GM12878 (cell line): ENCODE results near the gene ZNF559. TPM values are rescaled to one million over a fixed set of nuclear protein-coding genes. Genes with fewer than 3 reads are reported as not detected.

Experiments
- ATAC-seq: fragments of 200-7000 bp; cut with Tn5 transposase; 3 replicates; pipeline ENCODE4 v1.9.1; 2020; ENCODE audit warnings: mild to moderate bottlenecking, moderate library complexity
- BruUV-seq: library from RNA; stranded (reverse); fragments of 400-500 nt; replicated peaks from 2 replicates; lab custom pipeline; 2021; lab: Mats Ljungman, UMichigan
- CTCF ChIA-PET: fragments of 300-600 bp; sonication (Branson Sonifier 250); formaldehyde crosslinking; extraction: SDS; loops from one replicate; lab custom pipeline; 2021; ENCODE audit warnings: inconsistent platforms; lab: Yijun Ruan, JAX
- POLR2A ChIA-PET: fragments of 350-600 bp; formaldehyde crosslinking; extraction: SDS; loops from one replicate; lab custom pipeline; 2021; ENCODE audit warnings: inconsistent platforms; lab: Charles Lee
- RAD21 ChIA-PET: fragments of 300-600 bp; sonication (Branson Sonifier 250); formaldehyde crosslinking; loops from one replicate; lab custom pipeline; 2023; ENCODE audit warnings: antibody characterized with exemption; ENCODE audit not compliant: unreplicated experiment; lab: Charles Lee
- SMC1A ChIA-PET: fragments of 300-600 bp; sonication (Branson Sonifier 250); formaldehyde crosslinking; loops from one replicate; lab custom pipeline; 2023; ENCODE audit not compliant: unreplicated experiment, uncharacterized antibody; lab: Charles Lee
- DNase-seq: peaks from one replicate; pipeline ENCODE4 v3.0.0-alpha.2; 2011; ENCODE audit warnings: low read depth, low spot score
- FAIRE-seq: peaks from 3 replicates; lab custom pipeline; 2011; peaks lifted over from hg19 to GRCh38; lab: Jason Lieb, UNC
- H2AFZ ChIP-seq: 2 replicates; pipeline ENCODE4 v1.6.0; 2011; ENCODE audit warnings: low read depth, low read length, control low read depth; ENCODE audit not compliant: control insufficient read depth
- H3K27ac ChIP-seq: 2 replicates; pipeline ENCODE4 v1.5.1; 2011; ENCODE audit warnings: control low read depth; ENCODE audit not compliant: control insufficient read depth, insufficient read depth
- H3K27me3 ChIP-seq, 2 experiments: replicated peaks in 1 of 2; 2 replicates each; pipeline versions ENCODE4 v1.6.0 to v1.6.1; 2011; ENCODE audit warnings: low read length in 1 of 2; ENCODE audit not compliant: control insufficient read depth in 2 of 2, insufficient read depth in 2 of 2
- H3K36me3 ChIP-seq, 2 experiments: 2 replicates each; pipeline ENCODE4 v1.5.1; 2011; ENCODE audit warnings: low read length in 1 of 2; ENCODE audit not compliant: control insufficient read depth in 2 of 2, insufficient read depth in 2 of 2
- H3K4me1 ChIP-seq: 2 replicates; pipeline ENCODE4 v1.6.1; 2011; ENCODE audit warnings: mild to moderate bottlenecking, low read length, moderate library complexity, mixed read lengths; ENCODE audit not compliant: control insufficient read depth, insufficient read depth
- H3K4me2 ChIP-seq: 2 replicates; pipeline ENCODE4 v1.6.0; 2011; ENCODE audit warnings: control low read depth; ENCODE audit not compliant: control insufficient read depth, insufficient read depth
- H3K4me3 ChIP-seq: fragments of 200-600 bp; sonication (generic); 2 replicates; pipeline ENCODE4 v1.5.1; 2016
- H3K79me2 ChIP-seq: 2 replicates; pipeline ENCODE4 v1.6.0; 2011; ENCODE audit warnings: low read length; ENCODE audit not compliant: control insufficient read depth, insufficient read depth
- H3K9ac ChIP-seq: 2 replicates; pipeline ENCODE4 v1.8.0; 2011; ENCODE audit warnings: low read length, control low read depth, mixed read lengths; ENCODE audit not compliant: control insufficient read depth, insufficient read depth
- H3K9me3 ChIP-seq: replicated peaks from 3 replicates; pipeline ENCODE4 v1.5.1; 2011; ENCODE audit warnings: mild to moderate bottlenecking, low read length; ENCODE audit not compliant: control insufficient read depth, insufficient read depth
- H4K20me1 ChIP-seq: 2 replicates; pipeline ENCODE4 v1.6.0; 2011; ENCODE audit not compliant: control insufficient read depth, insufficient read depth
- BRCA1 ChIP-seq: IDR thresholded peaks from 2 replicates; pipeline ENCODE4 v1.6.1; 2011; ENCODE audit warnings: low read depth, low read length, improper control_type of control experiment
- GATAD2B ChIP-seq: fragments of 450-650 bp; conservative IDR thresholded peaks from 2 replicates; pipeline ENCODE4 v1.6.1; 2017; ENCODE audit warnings: low read depth, mild to moderate bottlenecking, moderate library complexity
- HDAC2 ChIP-seq: fragments of 200-600 bp; sonication (generic); IDR thresholded peaks from 2 replicates; pipeline ENCODE4 v1.6.1; 2017
- JUND ChIP-seq: IDR thresholded peaks from 2 replicates; pipeline ENCODE4 v1.6.1; 2012; ENCODE audit warnings: low read depth, mild to moderate bottlenecking, low read length, improper control_type of control experiment, moderate library complexity
- MTA2 ChIP-seq: fragments of 450-650 bp; IDR thresholded peaks from 2 replicates; pipeline ENCODE4 v1.6.1; 2016; ENCODE audit warnings: low read depth, mild to moderate bottlenecking, moderate library complexity
- PKNOX1 ChIP-seq: fragments of 450-650 bp; IDR thresholded peaks from 2 replicates; pipeline ENCODE4 v1.6.1; 2016; ENCODE audit warnings: mild to moderate bottlenecking
- PML ChIP-seq: IDR thresholded peaks from 2 replicates; pipeline ENCODE4 v1.6.1; 2012; ENCODE audit warnings: low read length, inconsistent platforms
- RBBP5 ChIP-seq: fragments of 200-600 bp; sonication (generic); conservative IDR thresholded peaks from 2 replicates; pipeline ENCODE4 v1.6.1; 2016
- RFX5 ChIP-seq: IDR thresholded peaks from 2 replicates; pipeline ENCODE4 v1.6.1; 2011; ENCODE audit warnings: low read depth, low read length, improper control_type of control experiment
- ZBTB4 ChIP-seq: fragments of 450-650 bp; formaldehyde crosslinking; IDR thresholded peaks from 2 replicates; pipeline ENCODE4 v1.4.0; 2022; ENCODE audit warnings: mild to moderate bottlenecking, moderate library complexity
- WGBS: methylation state at CpG from one replicate; pipeline ENCODE4 v1.1.6; 2016; ENCODE audit warnings: low lambda C conversion rate; ENCODE audit not compliant: insufficient replicate concordance, insufficient coverage; ENCODE audit errors: missing lambda C conversion rate; 5-methylcytosine and 5-hydroxymethylcytosine counted together
- in situ Hi-C: fragments of 300-500 bp; cut with MboI; formaldehyde crosslinking; loops from 9 replicates; pipeline ENCODE4 v1.14.3; 2018; ENCODE audit warnings: mixed read lengths
- intact Hi-C: fragments of 100-400 bp; cut with micrococcal nuclease; formaldehyde crosslinking; loops from one replicate; pipeline ENCODE4 v1.14.2; 2022; ENCODE audit not compliant: unreplicated experiment
- polyA plus RNA-seq, 11 experiments: library from polyadenylated mRNA; depleted of rRNA in 4 of 11; unstranded in 6 of 11; stranded (reverse) in 5 of 11; fragments of >200 nt; fragmentation: Nextera tagmentation in 4 of 11; fragmentation: Illumina TruSeq in 1 of 11; extraction: Ambion mirVana in 4 of 11; extraction: Trizol in 1 of 11; gene quantifications; 1 replicate in 1 of 11; 2 replicates in 10 of 11; pipeline versions ENCODE4 v1.2.1 to v1.2.3, GENCODE V29; 2011 to 2016; ENCODE audit warnings: inconsistent platforms in 2 of 11, missing spikeins in 2 of 11, low read depth in 1 of 11
- total RNA-seq, 4 experiments: library from RNA; depleted of rRNA in 3 of 4; stranded (reverse); fragments of >200 nt in 3 of 4; fragmentation: Illumina TruSeq in 1 of 4; extraction: Trizol in 1 of 4; gene quantifications; 2 replicates each; pipeline versions ENCODE4 v1.2.1 to v1.2.3, GENCODE V29; 2013 to 2021

ZNF559 gene
- total and polyA plus RNA-seq, 10 of the 15 experiments (the other 5 are each of a cell fraction or from before 2014, with no cell fraction given): 4.4 to 13.8 (median 9.8) TPM

- H2AFZ ChIP-seq: no peak overlapping the region
- no peaks in the 10 kb centered on the region for H3K27me3 ChIP-seq
- ChIA-PET CTCF (no interaction called here), SMC1A (no interaction called here), RAD21 (no interaction called here), POLR2A (no interaction called here)
- DNase-seq (no peak), ATAC-seq (no peak), FAIRE-seq (no peak)
- WGBS: 67% methylated on average over 2 of the region's 2 CpGs
- no peak for TF ChIP-seq HDAC2
- TF ChIP-seq RBBP5: no peak
- TF ChIP-seq PML: no peak
- TF ChIP-seq MTA2: no peak
- TF ChIP-seq JUND: no peak
- no peak for TF ChIP-seq RFX5
- no peak for TF ChIP-seq PKNOX1
- H3K36me3 ChIP-seq: no peaks in the 10 kb centered on the region
- in situ Hi-C loops (no loop called here), intact Hi-C loops (no loop called here)
- no peak overlapping the region for H3K4me2 ChIP-seq
- H3K27ac ChIP-seq: no peak overlapping the region
- BruUV-seq: no TSS peak
- H3K79me2 ChIP-seq: no peaks in the 10 kb centered on the region
- H3K9me3 ChIP-seq: no peaks in the 10 kb centered on the region; the same call in 2 of the 3 replicates
- H3K9ac ChIP-seq: no peak overlapping the region
- H3K4me1 ChIP-seq: no peaks in the 10 kb centered on the region
- H3K4me3 ChIP-seq: no peak overlapping the region
- H4K20me1 ChIP-seq: no peaks in the 10 kb centered on the region
Observed at GRCh38 chr19:9354651-9355050, 30.7 kb downstream of the ZNF559 start.

- H3K4me3 ChIP-seq: no peak within 1 kb of the TSS
- DNase-seq (no peak), FAIRE-seq (no peak), ATAC-seq (no peak)
- H3K36me3 ChIP-seq: no peaks in the 10 kb centered on the region
- BruUV-seq: no TSS peak
- H2AFZ ChIP-seq: no peak within 1 kb of the TSS
- no peaks in the 10 kb centered on the region for H3K79me2 ChIP-seq
- no peaks in the 10 kb centered on the region for H3K4me1 ChIP-seq
- H3K27me3 ChIP-seq: no peaks in the 10 kb centered on the region
- H3K9me3 ChIP-seq: peaks cover 2% of the 10 kb centered on the region; the same call in 1 of the 3 replicates
- no peak within 1 kb of the TSS for H3K4me2 ChIP-seq
- intact Hi-C loops (no loop called here), in situ Hi-C loops (no loop called here)
- H3K9ac ChIP-seq: no peak within 1 kb of the TSS
- ChIA-PET RAD21 (no interaction called here), POLR2A (no interaction called here), CTCF (no interaction called here), SMC1A (no interaction called here)
- WGBS: 55% methylated on average over 28 of the region's 28 CpGs
- no peaks in the 10 kb centered on the region for H4K20me1 ChIP-seq
- H3K27ac ChIP-seq: no peak within 1 kb of the TSS
- TF ChIP-seq GATAD2B (0 out of 2 replicates have a peak, but pooled peaks have one; percentile 22), ZBTB4 (CRISPR knock-in tag) (no peak), MTA2 (no peak), BRCA1 (no peak)
Observed at GRCh38 chr19:9362905-9363304, 38.9 kb downstream of the ZNF559 start, which contains the start of gene ZNF177. ZNF177 (plus strand) TSS chr19:9363013; CDS start chr19:9378312, 15,299 bp downstream.
